Progenitor cell of endocrine pancreas (in vitro differentiated cells): ENCODE results near the gene PFKL. TPM values are rescaled to one million over a fixed set of nuclear protein-coding genes. Genes with fewer than 3 reads are reported as not detected.

Experiments used
- DNase-seq: peaks from one replicate; pipeline ENCODE4 v3.0.0; 2021; ENCODE audit warnings: low spot score; ENCODE audit not compliant: unreplicated experiment
- H3K27ac Mint-ChIP-seq: 2 replicates; pipeline ENCODE4 v1.8.0; 2021; ENCODE audit warnings: mild to moderate bottlenecking, moderate library complexity, mixed read lengths
- H3K27me3 Mint-ChIP-seq: 2 replicates; pipeline ENCODE4 v1.8.0; 2021; ENCODE audit warnings: mixed read lengths
- H3K36me3 Mint-ChIP-seq: 2 replicates; pipeline ENCODE4 v1.8.0; 2022; ENCODE audit warnings: mixed read lengths; ENCODE audit not compliant: insufficient read depth
- H3K4me1 Mint-ChIP-seq: 2 replicates; pipeline ENCODE4 v1.8.0; 2021; ENCODE audit warnings: low read depth, mixed read lengths
- H3K4me3 Mint-ChIP-seq: 2 replicates; pipeline ENCODE4 v1.8.0; 2021; ENCODE audit warnings: low read depth, mild to moderate bottlenecking, moderate library complexity, mixed read lengths
- H3K9me3 Mint-ChIP-seq: 2 replicates; pipeline ENCODE4 v1.8.0; 2021; ENCODE audit warnings: low read depth, mixed read lengths
- total RNA-seq: library from RNA; stranded (reverse); gene quantifications from 2 replicates; pipeline ENCODE4 v1.2.1, GENCODE V29; 2021
- TF ChIP-seq, protein P1 (sequence below): fragments of 200-600 bp; sonication (generic); IDR thresholded peaks from one replicate; pipeline ENCODE4 v1.5.0; 2021; ENCODE audit warnings: antibody characterized with exemption, mild to moderate bottlenecking; ENCODE audit not compliant: unreplicated experiment

The PFKL gene
- total RNA-seq, 1 donor from 2014 or later, result 132 TPM

- H3K27me3 Mint-ChIP-seq, result no peaks in the 10 kb centered on the region
- no peak for DNase-seq
- no peak within 1 kb of the TSS for H3K27ac Mint-ChIP-seq
- no peaks in the 10 kb centered on the region for H3K4me1 Mint-ChIP-seq
- H3K9me3 Mint-ChIP-seq, result no peaks in the 10 kb centered on the region
- no peaks in the 10 kb centered on the region for H3K36me3 Mint-ChIP-seq
- no peak within 1 kb of the TSS for H3K4me3 Mint-ChIP-seq
- TF ChIP-seq, protein P1, sequence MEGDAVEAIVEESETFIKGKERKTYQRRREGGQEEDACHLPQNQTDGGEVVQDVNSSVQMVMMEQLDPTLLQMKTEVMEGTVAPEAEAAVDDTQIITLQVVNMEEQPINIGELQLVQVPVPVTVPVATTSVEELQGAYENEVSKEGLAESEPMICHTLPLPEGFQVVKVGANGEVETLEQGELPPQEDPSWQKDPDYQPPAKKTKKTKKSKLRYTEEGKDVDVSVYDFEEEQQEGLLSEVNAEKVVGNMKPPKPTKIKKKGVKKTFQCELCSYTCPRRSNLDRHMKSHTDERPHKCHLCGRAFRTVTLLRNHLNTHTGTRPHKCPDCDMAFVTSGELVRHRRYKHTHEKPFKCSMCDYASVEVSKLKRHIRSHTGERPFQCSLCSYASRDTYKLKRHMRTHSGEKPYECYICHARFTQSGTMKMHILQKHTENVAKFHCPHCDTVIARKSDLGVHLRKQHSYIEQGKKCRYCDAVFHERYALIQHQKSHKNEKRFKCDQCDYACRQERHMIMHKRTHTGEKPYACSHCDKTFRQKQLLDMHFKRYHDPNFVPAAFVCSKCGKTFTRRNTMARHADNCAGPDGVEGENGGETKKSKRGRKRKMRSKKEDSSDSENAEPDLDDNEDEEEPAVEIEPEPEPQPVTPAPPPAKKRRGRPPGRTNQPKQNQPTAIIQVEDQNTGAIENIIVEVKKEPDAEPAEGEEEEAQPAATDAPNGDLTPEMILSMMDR, result no peak
Observed at GRCh38 chr21:44353191-44353970, 53.5 kb downstream of the PFKL start, which contains the start of gene TRPM2. TSS of gene TRPM2 (plus strand) at chr21:44353621. CDS start at chr21:44353701, 80 bp downstream.

DNA sequence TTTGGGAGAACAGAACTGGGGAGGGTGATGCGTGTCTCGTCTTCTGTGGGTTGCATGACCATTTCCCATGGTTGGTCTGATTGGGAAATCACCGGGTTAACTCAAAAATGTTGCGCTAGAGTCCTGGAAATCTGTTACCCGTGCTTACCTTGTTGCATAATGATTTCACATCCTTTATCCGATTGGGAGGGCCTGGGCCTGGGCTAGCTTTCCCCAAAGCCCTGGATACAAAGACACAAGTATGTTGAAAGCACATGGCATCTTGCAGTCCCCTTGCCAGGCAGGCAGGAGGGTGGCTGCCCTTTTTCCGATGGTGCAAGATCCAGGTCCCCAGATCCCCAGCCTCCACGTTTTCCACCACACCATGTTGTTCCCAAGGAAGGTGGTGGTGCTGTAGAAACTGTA, 54.1 kb downstream of the PFKL start:
- Mint-ChIP-seq H3K4me3 (no peak overlapping the region), H3K27me3 (no peaks in the 10 kb centered on the region), H3K36me3 (no peaks in the 10 kb centered on the region), H3K9me3 (no peaks in the 10 kb centered on the region), H3K4me1 (no peaks in the 10 kb centered on the region), H3K27ac (no peak overlapping the region)
- no peak for DNase-seq
- TF ChIP-seq, protein P1, result no peak

DNA sequence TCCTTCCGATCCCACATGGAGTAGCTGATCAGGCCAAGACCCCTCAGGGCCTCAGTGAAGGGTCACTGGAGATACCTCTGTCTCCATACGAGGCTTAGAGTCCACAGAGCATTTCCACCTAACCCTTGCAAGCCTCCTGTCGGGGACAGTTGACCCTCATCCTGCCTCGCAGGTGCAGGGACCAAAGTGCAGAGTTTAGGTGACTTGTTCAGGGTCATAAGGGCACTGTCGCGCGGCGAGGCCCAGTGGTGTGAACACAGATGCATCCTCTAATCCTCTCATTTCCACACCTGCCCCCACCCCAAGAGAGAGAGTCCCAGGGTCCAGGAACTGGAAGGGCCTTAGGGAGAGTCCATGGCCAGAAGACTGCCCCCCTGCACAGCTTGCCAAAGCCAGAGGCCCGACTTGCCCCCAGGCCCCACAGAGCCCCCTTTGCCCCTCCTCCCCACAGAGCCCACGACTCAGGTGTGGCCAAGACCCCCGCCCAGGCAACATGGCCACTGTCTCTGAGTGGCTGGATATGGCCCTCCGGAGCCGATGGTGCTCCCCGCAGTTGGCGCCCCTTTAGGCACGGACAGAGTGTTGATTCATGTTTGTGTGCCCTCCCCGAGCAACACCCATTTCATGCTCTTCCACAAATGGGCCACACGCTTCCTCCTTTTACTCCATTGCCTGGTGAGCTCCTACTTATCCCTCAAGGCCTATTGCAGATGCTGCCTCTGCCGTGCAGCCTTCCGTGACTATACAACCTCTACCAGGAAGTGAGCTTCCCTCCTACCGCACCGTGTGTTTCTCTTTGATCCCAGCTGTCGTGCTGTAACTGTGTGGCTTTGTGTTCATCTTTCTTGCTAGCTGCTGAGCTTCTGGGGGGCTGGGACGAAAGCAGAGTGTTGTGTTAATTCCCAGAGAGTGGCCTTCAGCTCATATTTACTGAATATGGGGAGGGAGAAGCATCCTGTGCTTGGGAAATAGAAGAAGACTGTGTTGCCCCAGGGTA, 55.2 kb downstream of the PFKL start:
- no peak overlapping the region for H3K4me3 Mint-ChIP-seq
- H3K36me3 Mint-ChIP-seq, result no peaks in the 10 kb centered on the region
- H3K27ac Mint-ChIP-seq, result no peak overlapping the region
- H3K27me3 Mint-ChIP-seq, result no peaks in the 10 kb centered on the region
- H3K4me1 Mint-ChIP-seq, result no peaks in the 10 kb centered on the region
- TF ChIP-seq, protein P1, result no peak
- no peaks in the 10 kb centered on the region for H3K9me3 Mint-ChIP-seq
- DNase-seq, result no peak

GRCh38 chr21:44356160-44356559, 56.3 kb downstream of the PFKL start:
- H3K36me3 Mint-ChIP-seq, result no peaks in the 10 kb centered on the region
- H3K4me1 Mint-ChIP-seq, result no peaks in the 10 kb centered on the region
- TF ChIP-seq, protein P1, result no peak
- no peak for DNase-seq
- H3K4me3 Mint-ChIP-seq, result no peak overlapping the region
- H3K27me3 Mint-ChIP-seq, result no peaks in the 10 kb centered on the region
- H3K27ac Mint-ChIP-seq, result no peak overlapping the region
- no peaks in the 10 kb centered on the region for H3K9me3 Mint-ChIP-seq

DNA sequence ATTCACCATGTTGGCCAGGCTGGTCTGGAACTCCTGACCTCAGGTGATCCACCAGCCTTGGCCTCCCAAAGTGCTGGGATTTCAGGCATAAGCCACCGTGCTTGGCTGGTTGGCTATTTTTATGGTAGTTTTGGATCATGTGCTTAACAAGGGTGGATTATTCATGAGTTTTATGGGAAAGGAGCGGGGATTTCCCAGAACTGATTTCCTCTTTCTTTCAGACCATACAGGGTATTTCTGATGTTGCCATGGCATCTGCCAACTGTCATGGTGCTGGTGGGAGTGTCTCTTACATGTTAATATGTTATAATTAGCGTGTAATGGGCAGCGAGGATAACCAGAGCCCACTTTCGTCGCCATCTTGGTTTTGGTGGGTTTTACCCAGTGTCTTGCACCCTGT, 56.8 kb downstream of the PFKL start:
- TF ChIP-seq, protein P1, result no peak
- no peaks in the 10 kb centered on the region for H3K9me3 Mint-ChIP-seq
- H3K36me3 Mint-ChIP-seq, result no peaks in the 10 kb centered on the region
- H3K4me3 Mint-ChIP-seq, result no peak overlapping the region
- no peaks in the 10 kb centered on the region for H3K27me3 Mint-ChIP-seq
- no peak for DNase-seq
- H3K4me1 Mint-ChIP-seq, result no peaks in the 10 kb centered on the region
- no peak overlapping the region for H3K27ac Mint-ChIP-seq
